ENCODE measurements around the gene GRK1. TPM values are rescaled to one million over a fixed set of nuclear protein-coding genes. Genes with fewer than 3 reads are reported as not detected.
"Not testable (repeated sequence)": the region's sequence is repeated elsewhere in the genome, so short reads cannot be mapped to it uniquely, and the experiment has no call there.

GRK1 gene
- not detected in 2 replicates for total RNA-seq (2014; rRNA removed; shearing (Covaris generic))
- polyA plus RNA-seq (2015; cell fraction: cytosol; rRNA removed) = not detected in 2 replicates
- not detected in 2 replicates for polyA plus RNA-seq (2015; cell fraction: nucleus; rRNA removed)

- DNase-seq (ENCODE audit: low read depth) = no peak
These were observed at the start of gene GRK1 for GRCh38 chr13:113666951-113667701. TSS of gene GRK1 (plus strand) at chr13:113667219. CDS start at chr13:113667387, 168 bp downstream.

- no peak for DNase-seq (ENCODE audit: low read depth)
These were observed 49.1 kb upstream of the GRK1 start for GRCh38 chr13:113617961-113618360.

- no peak for DNase-seq (ENCODE audit: low read depth)
These were observed 48.6 kb upstream of the GRK1 start for GRCh38 chr13:113618455-113618854.

- DNase-seq (ENCODE audit: low read depth) = no peak
These were observed 46.8 kb upstream of the GRK1 start for GRCh38 chr13:113620036-113620796.

GRCh38 chr13:113621046-113621445, 46.0 kb upstream of the GRK1 start:
- no peak for DNase-seq (ENCODE audit: low read depth)

GRCh38 chr13:113621498-113621897, 45.5 kb upstream of the GRK1 start:
- DNase-seq (ENCODE audit: low read depth) = peak; percentile 37

- DNase-seq (ENCODE audit: low read depth) = not testable (repeated sequence)
These were observed 45.0 kb upstream of the GRK1 start for GRCh38 chr13:113621986-113622550.

- no peak for DNase-seq (ENCODE audit: low read depth)
These were observed 44.1 kb upstream of the GRK1 start for GRCh38 chr13:113622791-113623490.

GRCh38 chr13:113623491-113624234, 43.4 kb upstream of the GRK1 start:
- no peak for DNase-seq (ENCODE audit: low read depth)

GRCh38 chr13:113624235-113624587, 42.8 kb upstream of the GRK1 start:
- DNase-seq (ENCODE audit: low read depth) = no peak

GRCh38 chr13:113624640-113625304, 42.2 kb upstream of the GRK1 start:
- not testable (repeated sequence) for DNase-seq (ENCODE audit: low read depth)

GRCh38 chr13:113625965-113626721, 40.9 kb upstream of the GRK1 start:
- DNase-seq (ENCODE audit: low read depth) = no peak

GRCh38 chr13:113627136-113627535, 39.9 kb upstream of the GRK1 start:
- DNase-seq (ENCODE audit: low read depth) = no peak

- no peak for DNase-seq (ENCODE audit: low read depth)
These were observed 38.4 kb upstream of the GRK1 start for GRCh38 chr13:113628291-113629270.

- no peak for DNase-seq (ENCODE audit: low read depth)
These were observed 37.2 kb upstream of the GRK1 start for GRCh38 chr13:113629866-113630265.

- DNase-seq (ENCODE audit: low read depth) = no peak
These were observed 36.7 kb upstream of the GRK1 start for GRCh38 chr13:113630296-113630695.

- DNase-seq (ENCODE audit: low read depth) = no peak
These were observed 36.2 kb upstream of the GRK1 start for GRCh38 chr13:113630804-113631203.

Measured in HT1080 (cell line).